ENCODE measurements around the gene MCTP2.

- TF ChIP-seq CTCF (IDR thresholded peaks at IDR 0.05) (no peak), EZH2 (IDR thresholded peaks at IDR 0.05; ENCODE audit: borderline replicate concordance, insufficient read depth, low read depth, low read length, poor library complexity, severe bottlenecking) (no peak)
These were observed 30.8 kb downstream of the MCTP2 start for GRCh38 chr15:94262201-94262600.
